ENCODE data around the gene FOXK2. TPM values are rescaled to one million over a fixed set of nuclear protein-coding genes. Genes with fewer than 3 reads are reported as not detected.
"Not testable (repeated sequence)": the region's sequence is repeated elsewhere in the genome, so short reads cannot be mapped to it uniquely, and the experiment has no call there.

The FOXK2 gene
- total RNA-seq, 3 donors from 2014 or later (not counting 1 experiment from before 2014, with no cell fraction given), result 42.5 to 50.0 (median 46.4) TPM

DNA sequence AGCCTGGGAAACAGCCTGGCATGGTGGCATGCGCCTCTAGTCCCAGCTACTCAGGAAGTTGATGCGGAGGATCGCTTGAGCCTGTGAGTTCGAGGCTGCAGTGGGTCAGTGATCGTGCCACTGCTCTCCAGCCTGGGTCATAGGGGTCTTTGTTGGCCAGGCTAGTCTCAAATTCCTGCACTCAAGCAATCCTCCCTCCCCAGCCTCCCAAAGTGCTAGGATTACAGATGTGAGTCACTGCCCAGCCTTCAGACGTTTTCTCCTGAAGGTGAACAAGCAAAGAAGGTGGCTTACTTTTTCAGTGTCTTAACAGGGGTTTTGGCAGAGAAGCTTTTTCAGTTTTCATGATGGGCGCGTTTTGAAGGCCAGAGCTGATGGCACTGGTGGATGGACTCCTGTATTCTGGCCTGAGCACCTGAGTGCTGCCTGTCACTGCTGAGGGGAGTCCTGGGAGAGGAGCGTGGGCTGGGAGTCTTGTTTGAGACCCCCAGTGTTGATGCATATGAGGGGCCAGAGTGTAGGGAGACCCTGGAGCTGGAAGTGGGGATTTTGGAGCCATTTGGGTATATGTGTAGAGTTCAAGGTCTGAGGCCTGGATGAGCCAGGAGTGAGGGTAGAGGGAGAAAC is 41.4 kb downstream of the FOXK2 start:
- no peak for DNase-seq
- Mint-ChIP-seq H3K27ac (peak overlapping the region in 1 of 2 donors; percentile 19), H3K36me3 (no peaks in the 10 kb centered on the region), H3K27me3 (ENCODE audit: low read depth in 2 of 2) (no peaks in the 10 kb centered on the region), H3K9me3 (no peaks in the 10 kb centered on the region), H3K4me1 (peaks cover 17 to 19% of the 10 kb centered on the region in 2 donors), H3K4me3 (no peak overlapping the region)
- no peaks in the 10 kb centered on the region for H3K27me3 ChIP-seq (ENCODE audit: control insufficient read depth, insufficient read depth, low read length)
- H3K4me3 ChIP-seq (ENCODE audit: low read length), result no peak overlapping the region
- H3K4me1 ChIP-seq (ENCODE audit: control insufficient read depth, insufficient read depth, low read length), result peaks cover 4% of the 10 kb centered on the region
- H3K9me3 ChIP-seq (ENCODE audit: control insufficient read depth, insufficient read depth, low read length), result no peaks in the 10 kb centered on the region
- TF ChIP-seq, protein P1, sequence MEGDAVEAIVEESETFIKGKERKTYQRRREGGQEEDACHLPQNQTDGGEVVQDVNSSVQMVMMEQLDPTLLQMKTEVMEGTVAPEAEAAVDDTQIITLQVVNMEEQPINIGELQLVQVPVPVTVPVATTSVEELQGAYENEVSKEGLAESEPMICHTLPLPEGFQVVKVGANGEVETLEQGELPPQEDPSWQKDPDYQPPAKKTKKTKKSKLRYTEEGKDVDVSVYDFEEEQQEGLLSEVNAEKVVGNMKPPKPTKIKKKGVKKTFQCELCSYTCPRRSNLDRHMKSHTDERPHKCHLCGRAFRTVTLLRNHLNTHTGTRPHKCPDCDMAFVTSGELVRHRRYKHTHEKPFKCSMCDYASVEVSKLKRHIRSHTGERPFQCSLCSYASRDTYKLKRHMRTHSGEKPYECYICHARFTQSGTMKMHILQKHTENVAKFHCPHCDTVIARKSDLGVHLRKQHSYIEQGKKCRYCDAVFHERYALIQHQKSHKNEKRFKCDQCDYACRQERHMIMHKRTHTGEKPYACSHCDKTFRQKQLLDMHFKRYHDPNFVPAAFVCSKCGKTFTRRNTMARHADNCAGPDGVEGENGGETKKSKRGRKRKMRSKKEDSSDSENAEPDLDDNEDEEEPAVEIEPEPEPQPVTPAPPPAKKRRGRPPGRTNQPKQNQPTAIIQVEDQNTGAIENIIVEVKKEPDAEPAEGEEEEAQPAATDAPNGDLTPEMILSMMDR (IDR thresholded peaks at IDR 0.05), result no peak
- H3K36me3 ChIP-seq (ENCODE audit: control insufficient read depth, insufficient read depth, low read length), result peaks cover 13% of the 10 kb centered on the region
- no peak overlapping the region for H3K27ac ChIP-seq (ENCODE audit: low read length)
- no peak for ATAC-seq
- intact Hi-C loops (cut with micrococcal nuclease), result no loop called here
- WGBS (ENCODE audit: insufficient coverage), result 91% methylated on average over 9 of the region's 9 CpGs

DNA sequence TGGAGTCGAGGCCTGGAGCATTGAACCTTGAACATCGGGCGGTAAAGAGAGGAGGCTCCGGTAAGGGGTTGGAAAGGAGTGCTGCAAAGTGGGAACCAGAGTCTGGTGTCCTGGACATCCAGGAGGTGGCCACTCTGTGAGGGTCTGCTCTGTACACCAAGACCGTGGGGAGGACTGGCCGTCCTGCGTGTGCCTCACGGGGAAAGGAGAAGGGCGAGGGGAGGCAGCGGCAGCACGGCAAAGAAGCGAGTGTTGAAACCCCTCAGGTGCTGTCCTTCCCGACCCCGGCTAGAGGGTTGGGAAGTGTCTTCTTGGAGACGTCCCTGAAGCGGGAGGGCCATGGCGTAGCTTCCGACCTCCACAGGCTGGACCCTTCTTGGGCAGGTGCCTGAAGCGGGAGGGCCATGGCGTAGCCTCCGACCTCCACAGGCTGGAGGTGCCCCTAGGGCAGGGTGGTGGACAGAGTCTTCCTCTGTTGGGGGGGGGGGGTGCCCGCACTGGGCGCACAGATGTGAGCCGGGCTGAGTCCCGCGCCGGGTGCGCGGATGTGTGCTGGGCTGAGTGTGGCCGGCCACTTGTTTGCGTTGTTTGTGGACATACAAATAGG is 42.0 kb downstream of the FOXK2 start:
- 97% methylated on average over 31 of the region's 31 CpGs for WGBS (ENCODE audit: insufficient coverage)
- H3K27me3 ChIP-seq (ENCODE audit: control insufficient read depth, insufficient read depth, low read length), result no peaks in the 10 kb centered on the region
- H3K9me3 ChIP-seq (ENCODE audit: control insufficient read depth, insufficient read depth, low read length), result no peaks in the 10 kb centered on the region
- Mint-ChIP-seq H3K4me1 (peaks cover 17 to 18% of the 10 kb centered on the region in 2 donors), H3K36me3 (no peaks in the 10 kb centered on the region), H3K27ac (peak overlapping the region in 1 of 2 donors; percentile 19), H3K4me3 (no peak overlapping the region), H3K9me3 (no peaks in the 10 kb centered on the region), H3K27me3 (ENCODE audit: low read depth in 2 of 2) (no peaks in the 10 kb centered on the region)
- peaks cover 13% of the 10 kb centered on the region for H3K36me3 ChIP-seq (ENCODE audit: control insufficient read depth, insufficient read depth, low read length)
- no peak overlapping the region for H3K4me3 ChIP-seq (ENCODE audit: low read length)
- no peak overlapping the region for H3K27ac ChIP-seq (ENCODE audit: low read length)
- DNase-seq, result no peak
- H3K4me1 ChIP-seq (ENCODE audit: control insufficient read depth, insufficient read depth, low read length), result peaks cover 4% of the 10 kb centered on the region
- TF ChIP-seq, protein P1 (IDR thresholded peaks at IDR 0.05), result no peak
- intact Hi-C loops (cut with micrococcal nuclease), result no loop called here
- ATAC-seq, result no peak

DNA sequence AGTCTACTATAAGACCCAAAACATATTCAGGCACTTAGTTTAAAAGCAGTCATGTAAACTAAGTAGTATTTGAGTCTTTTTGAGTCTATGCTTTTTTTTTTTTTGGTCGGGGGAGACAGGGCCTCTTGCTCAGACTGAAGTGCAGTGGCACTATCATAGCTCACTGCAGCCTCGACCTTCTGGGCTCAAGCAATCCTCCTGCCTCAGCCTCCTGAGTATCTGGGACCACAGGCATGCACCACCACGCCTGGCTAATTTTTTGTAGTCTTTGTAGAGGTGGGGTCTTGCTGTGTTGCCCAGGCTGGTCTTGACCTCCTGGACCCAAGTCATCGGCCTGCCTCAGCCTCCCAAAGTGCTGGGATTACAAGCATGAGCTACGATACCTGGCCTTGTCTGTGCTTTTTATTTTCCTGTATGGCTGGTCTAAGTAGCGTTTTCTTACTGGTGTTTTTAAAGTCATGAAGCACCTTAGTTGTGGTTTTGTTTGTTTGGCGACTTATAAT is 43.2 kb downstream of the FOXK2 start:
- H3K4me3 ChIP-seq (ENCODE audit: low read length); H3K36me3 Mint-ChIP-seq; H3K27ac Mint-ChIP-seq; ATAC-seq; H3K27me3 ChIP-seq (ENCODE audit: control insufficient read depth, insufficient read depth, low read length); H3K9me3 Mint-ChIP-seq; intact Hi-C loops (cut with micrococcal nuclease); H3K27ac ChIP-seq (ENCODE audit: low read length); H3K4me1 ChIP-seq (ENCODE audit: control insufficient read depth, insufficient read depth, low read length); DNase-seq; H3K4me3 Mint-ChIP-seq; H3K27me3 Mint-ChIP-seq (ENCODE audit: low read depth in 2 of 2); H3K9me3 ChIP-seq (ENCODE audit: control insufficient read depth, insufficient read depth, low read length): not testable (repeated sequence)
- H3K4me1 Mint-ChIP-seq, result peaks cover 17 to 18% of the 10 kb centered on the region in 2 donors
- WGBS (ENCODE audit: insufficient coverage), result 74% methylated on average over 7 of the region's 7 CpGs
- peaks cover 20% of the 10 kb centered on the region for H3K36me3 ChIP-seq (ENCODE audit: control insufficient read depth, insufficient read depth, low read length)

- Histone ChIP-seq H3K9me3 (ENCODE audit: control insufficient read depth, insufficient read depth, low read length) (no peaks in the 10 kb centered on the region), H3K4me3 (ENCODE audit: low read length) (no peak overlapping the region), H3K36me3 (ENCODE audit: control insufficient read depth, insufficient read depth, low read length) (peaks cover 25% of the 10 kb centered on the region), H3K27me3 (ENCODE audit: control insufficient read depth, insufficient read depth, low read length) (no peaks in the 10 kb centered on the region), H3K27ac (ENCODE audit: low read length) (no peak overlapping the region), H3K4me1 (ENCODE audit: control insufficient read depth, insufficient read depth, low read length) (peaks cover 4% of the 10 kb centered on the region)
- intact Hi-C loops (cut with micrococcal nuclease), result no loop called here
- no peak overlapping the region for H3K27ac Mint-ChIP-seq
- DNase-seq, result no peak
- no peak for ATAC-seq
- WGBS (ENCODE audit: insufficient coverage), result 93% methylated on average over 9 of the region's 9 CpGs
- H3K9me3 Mint-ChIP-seq, result no peaks in the 10 kb centered on the region
- H3K4me3 Mint-ChIP-seq, result no peak overlapping the region
- no peaks in the 10 kb centered on the region for H3K36me3 Mint-ChIP-seq
- peaks cover 17 to 18% of the 10 kb centered on the region in 2 donors for H3K4me1 Mint-ChIP-seq
- TF ChIP-seq, protein P1 (IDR thresholded peaks at IDR 0.05), result no peak
- no peaks in the 10 kb centered on the region for H3K27me3 Mint-ChIP-seq (ENCODE audit: low read depth in 2 of 2)
These were observed 43.8 kb downstream of the FOXK2 start for GRCh38 chr17:82563318-82563717.

- intact Hi-C loops (cut with micrococcal nuclease); ATAC-seq; H3K27ac ChIP-seq (ENCODE audit: low read length); H3K4me3 Mint-ChIP-seq; DNase-seq; H3K36me3 Mint-ChIP-seq; H3K27me3 ChIP-seq (ENCODE audit: control insufficient read depth, insufficient read depth, low read length); H3K4me1 ChIP-seq (ENCODE audit: control insufficient read depth, insufficient read depth, low read length); H3K4me3 ChIP-seq (ENCODE audit: low read length); H3K27me3 Mint-ChIP-seq (ENCODE audit: low read depth in 2 of 2); H3K27ac Mint-ChIP-seq; H3K9me3 ChIP-seq (ENCODE audit: control insufficient read depth, insufficient read depth, low read length); H3K9me3 Mint-ChIP-seq: not testable (repeated sequence)
- 89% methylated on average over 4 of the region's 4 CpGs for WGBS (ENCODE audit: insufficient coverage)
- H3K4me1 Mint-ChIP-seq, result peaks cover 17 to 18% of the 10 kb centered on the region in 2 donors
- H3K36me3 ChIP-seq (ENCODE audit: control insufficient read depth, insufficient read depth, low read length), result peaks cover 28% of the 10 kb centered on the region
These were observed 44.2 kb downstream of the FOXK2 start for GRCh38 chr17:82563745-82564144.

Measured in natural killer cell (primary cell).